GM21423 (cell line): ENCODE data around the gene ARHGEF12.

ENCODE experiments used
- ATAC-seq: cut with Tn5 transposase; IDR thresholded peaks from one replicate; pipeline ENCODE4 v1.9.1; 2021; ENCODE audit warnings: mild to moderate bottlenecking, moderate library complexity; ENCODE audit not compliant: unreplicated experiment

ARHGEF12 gene

GRCh38 chr11:120338107-120338933 is 2.1 kb downstream of the ARHGEF12 start:
- no peak for ATAC-seq

- no peak for ATAC-seq
These were observed 3.2 kb downstream of the ARHGEF12 start for GRCh38 chr11:120339394-120339890.

- no peak for ATAC-seq
These were observed 4.3 kb downstream of the ARHGEF12 start for GRCh38 chr11:120340529-120340928.

GRCh38 chr11:120342226-120342625 is 6.0 kb downstream of the ARHGEF12 start:
- no peak for ATAC-seq

- no peak for ATAC-seq
These were observed 6.5 kb downstream of the ARHGEF12 start for GRCh38 chr11:120342678-120343077.

GRCh38 chr11:120343429-120343828 is 7.2 kb downstream of the ARHGEF12 start:
- peak; percentile 43 for ATAC-seq

GRCh38 chr11:120344302-120345004 is 8.2 kb downstream of the ARHGEF12 start:
- ATAC-seq, result peak; percentile 83

- ATAC-seq, result no peak
These were observed 10.0 kb downstream of the ARHGEF12 start for GRCh38 chr11:120346233-120346632.

- ATAC-seq, result no peak
These were observed 14.4 kb downstream of the ARHGEF12 start for GRCh38 chr11:120350637-120351036.

GRCh38 chr11:120352405-120352804 is 16.2 kb downstream of the ARHGEF12 start:
- ATAC-seq, result no peak

GRCh38 chr11:120354068-120354467 is 17.9 kb downstream of the ARHGEF12 start:
- no peak for ATAC-seq

- ATAC-seq, result no peak
These were observed 18.6 kb downstream of the ARHGEF12 start for GRCh38 chr11:120354779-120355178.

- ATAC-seq, result no peak
These were observed 21.4 kb downstream of the ARHGEF12 start for GRCh38 chr11:120357620-120358019.

GRCh38 chr11:120358729-120359128 is 22.5 kb downstream of the ARHGEF12 start:
- ATAC-seq, result no peak

- no peak for ATAC-seq
These were observed 27.2 kb downstream of the ARHGEF12 start for GRCh38 chr11:120363436-120363835.

- ATAC-seq, result no peak
These were observed 29.3 kb downstream of the ARHGEF12 start for GRCh38 chr11:120365512-120365911.

- ATAC-seq, result no peak
These were observed 36.1 kb downstream of the ARHGEF12 start for GRCh38 chr11:120372296-120372695.

GRCh38 chr11:120375076-120375475 is 38.9 kb downstream of the ARHGEF12 start:
- no peak for ATAC-seq

- no peak for ATAC-seq
These were observed 40.5 kb downstream of the ARHGEF12 start for GRCh38 chr11:120376547-120377182.

GRCh38 chr11:120378474-120378873 is 42.3 kb downstream of the ARHGEF12 start:
- no peak for ATAC-seq

- ATAC-seq, result no peak
These were observed 45.2 kb downstream of the ARHGEF12 start for GRCh38 chr11:120381401-120381800.
